Islet precursor cell (in vitro differentiated cells): Measurements from ENCODE around the gene LMTK2.

Experiments used
- DNase-seq: peaks from one replicate; pipeline ENCODE4 v3.0.0-alpha.2; 2018

LMTK2 gene

GRCh38 chr7:98178762-98179490 lies 72.3 kb downstream of the LMTK2 start:
- no peak for DNase-seq

- no peak for DNase-seq
These were observed 74.1 kb downstream of the LMTK2 start for GRCh38 chr7:98180751-98181150.

GRCh38 chr7:98185101-98185500 lies 78.4 kb downstream of the LMTK2 start:
- DNase-seq = no peak

- no peak for DNase-seq
These were observed 79.9 kb downstream of the LMTK2 start for GRCh38 chr7:98186452-98187137.

GRCh38 chr7:98187138-98187502 lies 80.5 kb downstream of the LMTK2 start:
- no peak for DNase-seq

GRCh38 chr7:98189559-98189958 lies 82.9 kb downstream of the LMTK2 start:
- no peak for DNase-seq

GRCh38 chr7:98191668-98192431 lies 85.2 kb downstream of the LMTK2 start:
- DNase-seq = no peak

- DNase-seq = no peak
These were observed 86.3 kb downstream of the LMTK2 start for GRCh38 chr7:98192781-98193457.

GRCh38 chr7:98193474-98194180 lies 87.0 kb downstream of the LMTK2 start:
- DNase-seq = no peak

GRCh38 chr7:98194186-98194585 lies 87.5 kb downstream of the LMTK2 start:
- no peak for DNase-seq

GRCh38 chr7:98194672-98195457 lies 88.2 kb downstream of the LMTK2 start:
- no peak for DNase-seq

- no peak for DNase-seq
These were observed 90.3 kb downstream of the LMTK2 start for GRCh38 chr7:98196706-98197605.

- DNase-seq = no peak
These were observed 92.5 kb downstream of the LMTK2 start for GRCh38 chr7:98199131-98199530.

GRCh38 chr7:98200364-98200763 lies 93.7 kb downstream of the LMTK2 start:
- DNase-seq = no peak

GRCh38 chr7:98202367-98203195 lies 95.9 kb downstream of the LMTK2 start:
- no peak for DNase-seq

- DNase-seq = no peak
These were observed 96.8 kb downstream of the LMTK2 start for GRCh38 chr7:98203261-98203963.

- no peak for DNase-seq
These were observed 97.4 kb downstream of the LMTK2 start for GRCh38 chr7:98203964-98204605.

GRCh38 chr7:98204670-98205069 lies 98.0 kb downstream of the LMTK2 start:
- no peak for DNase-seq
